ENCODE measurements around the gene PAPPA. TPM values are rescaled to one million over a fixed set of nuclear protein-coding genes. Genes with fewer than 3 reads are reported as not detected.

PAPPA gene
- total RNA-seq, 3 donors from 2014 or later: 0.61 to 2.5 (median 1.9) TPM

GRCh38 chr9:116116393-116116792 is 37.2 kb upstream of the PAPPA start:
- ATAC-seq (no peak), DNase-seq (no peak)
- H3K9me3 ChIP-seq: no peaks in the 10 kb centered on the region
- no peak overlapping the region for H3K4me3 ChIP-seq
- TF ChIP-seq CTCF (IDR thresholded peaks at IDR 0.05): no peak
- no peaks in the 10 kb centered on the region for H3K36me3 ChIP-seq (ENCODE audit: low read depth)
- intact Hi-C loops (cut with DNase I, micrococcal nuclease): no loop called here
- no peaks in the 10 kb centered on the region for H3K4me1 ChIP-seq (ENCODE audit: low read depth)

- intact Hi-C loops (cut with DNase I, micrococcal nuclease): no loop called here
- no peak for TF ChIP-seq CTCF (IDR thresholded peaks at IDR 0.05)
- Histone ChIP-seq H3K4me1 (ENCODE audit: low read depth) (no peaks in the 10 kb centered on the region), H3K36me3 (ENCODE audit: low read depth) (no peaks in the 10 kb centered on the region), H3K9me3 (no peaks in the 10 kb centered on the region), H3K4me3 (no peak overlapping the region)
- no peak for DNase-seq
- no peak for ATAC-seq
These were observed 30.4 kb upstream of the PAPPA start for GRCh38 chr9:116123171-116123570.

GRCh38 chr9:116124472-116125040 is 29.0 kb upstream of the PAPPA start:
- H3K4me3 ChIP-seq: no peak overlapping the region
- ATAC-seq (no peak), DNase-seq (no peak)
- H3K4me1 ChIP-seq (ENCODE audit: low read depth): no peaks in the 10 kb centered on the region
- no peaks in the 10 kb centered on the region for H3K9me3 ChIP-seq
- H3K36me3 ChIP-seq (ENCODE audit: low read depth): no peaks in the 10 kb centered on the region
- intact Hi-C loops (cut with DNase I, micrococcal nuclease): no loop called here
- no peak for TF ChIP-seq CTCF (IDR thresholded peaks at IDR 0.05)

GRCh38 chr9:116133163-116133562 is 20.4 kb upstream of the PAPPA start:
- Histone ChIP-seq H3K4me1 (ENCODE audit: low read depth) (no peaks in the 10 kb centered on the region), H3K4me3 (no peak overlapping the region), H3K9me3 (no peaks in the 10 kb centered on the region), H3K36me3 (ENCODE audit: low read depth) (no peaks in the 10 kb centered on the region)
- intact Hi-C loops (cut with DNase I, micrococcal nuclease): no loop called here
- DNase-seq (no peak), ATAC-seq (no peak)
- no peak for TF ChIP-seq CTCF (IDR thresholded peaks at IDR 0.05)

GRCh38 chr9:116134975-116135374 is 18.6 kb upstream of the PAPPA start:
- Histone ChIP-seq H3K9me3 (no peaks in the 10 kb centered on the region), H3K4me1 (ENCODE audit: low read depth) (no peaks in the 10 kb centered on the region), H3K36me3 (ENCODE audit: low read depth) (no peaks in the 10 kb centered on the region), H3K4me3 (no peak overlapping the region)
- intact Hi-C loops (cut with DNase I, micrococcal nuclease): no loop called here
- no peak for TF ChIP-seq CTCF (IDR thresholded peaks at IDR 0.05)
- DNase-seq (no peak), ATAC-seq (no peak)

- no peaks in the 10 kb centered on the region for H3K36me3 ChIP-seq (ENCODE audit: low read depth)
- no peak for DNase-seq
- H3K4me3 ChIP-seq: no peak overlapping the region
These were observed 16.6 kb upstream of the PAPPA start for GRCh38 chr9:116137010-116137409.

More at GRCh38 chr9:116137010-116137409, 16.6 kb upstream of the PAPPA start:
- Histone ChIP-seq H3K9me3 (no peaks in the 10 kb centered on the region), H3K4me1 (ENCODE audit: low read depth) (no peaks in the 10 kb centered on the region)
- ATAC-seq: no peak
- intact Hi-C loops (cut with DNase I, micrococcal nuclease): no loop called here
- TF ChIP-seq CTCF (IDR thresholded peaks at IDR 0.05): no peak
